Subcutaneous adipose tissue (tissue), 4 donors: ENCODE data around the gene ZMYM3. TPM values are rescaled to one million over a fixed set of nuclear protein-coding genes. Genes with fewer than 3 reads are reported as not detected.

ENCODE experiments used
- total RNA-seq, 4 donors: library from RNA; depleted of rRNA; stranded (reverse); fragments of >200 nt; gene quantifications; one replicate each; pipeline ENCODE4 v1.1.0, GENCODE V29; 2016

The ZMYM3 gene
- total RNA-seq, 4 donors from 2014 or later = 5.5 to 18.6 (median 10.6) TPM

Other genes with a start within 250 kb of the ZMYM3 start
- gene SNX12, start 185.8 kb downstream of the ZMYM3 start, total RNA-seq = 10 to 100 TPM; 27.3 to 35.0 (median 31.4) TPM
- gene FOXO4, start 158.3 kb downstream of the ZMYM3 start, total RNA-seq = 10 to 100 TPM; 16.7 to 32.0 (median 20.5) TPM
- gene CXorf65, start 147.4 kb downstream of the ZMYM3 start, total RNA-seq = not detected
- gene IL2RG, start 142.6 kb downstream of the ZMYM3 start, total RNA-seq = 10 to 100 TPM in 1 of 4 donors, 1 to 10 TPM in 3; 5.4 to 40.3 (median 8.5) TPM
- gene MED12, start 135.5 kb downstream of the ZMYM3 start, total RNA-seq = 10 to 100 TPM; 30.2 to 51.6 (median 43.9) TPM
- gene NLGN3, start 109.3 kb downstream of the ZMYM3 start, total RNA-seq = under 1 TPM in 3 of 4 donors, not detected in 1; 0.17 to 0.57 (median 0.22) TPM
- not detected for gene GJB1, start 30.9 kb downstream of the ZMYM3 start, total RNA-seq
- gene NONO, start 29.5 kb upstream of the ZMYM3 start, total RNA-seq = 100 to 1,000 TPM; 127 to 235 (median 227) TPM
- gene ITGB1BP2, start 47.6 kb upstream of the ZMYM3 start, total RNA-seq = 1 to 10 TPM; 1.5 to 4.6 (median 2.2) TPM
- 10 to 100 TPM; 53.5 to 80.4 (median 64.8) TPM for gene TAF1, start 112.2 kb upstream of the ZMYM3 start, total RNA-seq